ENCODE measurements around the gene SDK2. TPM values are rescaled to one million over a fixed set of nuclear protein-coding genes. Genes with fewer than 3 reads are reported as not detected.

Gene SDK2
- total RNA-seq, 1 experiment from 2014 or later: 0.67 TPM

DNA sequence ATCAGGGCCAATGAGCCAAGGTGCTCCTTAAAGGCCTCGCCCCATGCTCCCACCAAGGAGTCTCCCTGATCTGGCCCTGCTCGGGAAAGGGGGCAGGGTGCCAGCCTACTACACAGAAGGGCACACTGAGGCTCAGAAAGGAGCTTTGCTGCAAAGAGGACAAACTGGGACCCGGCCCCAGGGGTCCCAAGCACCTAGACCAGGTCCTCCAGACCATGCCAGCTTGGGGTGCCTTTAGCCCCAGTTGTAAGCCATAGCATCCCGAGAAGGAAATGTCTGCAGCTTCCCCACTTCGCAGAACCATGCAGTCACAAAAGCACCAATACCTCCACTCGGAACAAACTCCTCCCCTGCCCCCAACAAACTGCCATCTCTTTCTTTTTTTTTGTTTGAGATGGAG, 257.7 kb downstream of the SDK2 start:
- no peak for TF ChIP-seq EZH2 (IDR thresholded peaks at IDR 0.05; ENCODE audit: borderline replicate concordance, low read depth, low read length, poor library complexity, severe bottlenecking)
- TF ChIP-seq CTCF (conservative IDR thresholded peaks at IDR 0.05; ENCODE audit: low read depth, low read length): no peak
- no TSS peak for BruUV-seq (replicated peaks)
- intact Hi-C loops (cut with micrococcal nuclease; ENCODE audit: unreplicated experiment): no loop called here
- Histone ChIP-seq H3K27me3 (replicated peaks; ENCODE audit: insufficient read depth, low read depth, low read length, poor library complexity) (no peaks in the 10 kb centered on the region), H3K36me3 (ENCODE audit: insufficient read depth, low read length, poor library complexity, severe bottlenecking) (no peaks in the 10 kb centered on the region), H3K4me3 (ENCODE audit: low read depth, low read length, poor library complexity, severe bottlenecking) (no peak overlapping the region), H3K4me1 (ENCODE audit: insufficient read depth, low read length, poor library complexity, severe bottlenecking) (no peaks in the 10 kb centered on the region), H3K27ac (ENCODE audit: low read depth, low read length, poor library complexity, severe bottlenecking) (no peak overlapping the region), H3K9me3 (ENCODE audit: low read depth, low read length, poor library complexity, severe bottlenecking) (no peaks in the 10 kb centered on the region)
- ChIA-PET POLR2A (ENCODE audit: low non-redundant PET) (no interaction called here), CTCF (no interaction called here)
- no peak for DNase-seq (ENCODE audit: low spot score)

- BruUV-seq (replicated peaks): no TSS peak
- POLR2A ChIA-PET (ENCODE audit: low non-redundant PET): no interaction called here
- CTCF ChIA-PET: no interaction called here
Observed at GRCh38 chr17:73384926-73385325, 259.3 kb downstream of the SDK2 start.

GRCh38 chr17:73380439-73381106, 263.7 kb downstream of the SDK2 start:
- BruUV-seq (replicated peaks): no TSS peak
- POLR2A ChIA-PET (ENCODE audit: low non-redundant PET): no interaction called here
- no peaks in the 10 kb centered on the region for H3K9me3 ChIP-seq (ENCODE audit: low read depth, low read length, poor library complexity, severe bottlenecking)
- intact Hi-C loops (cut with micrococcal nuclease; ENCODE audit: unreplicated experiment): no loop called here
- CTCF ChIA-PET: no interaction called here
- no peak overlapping the region for H3K4me3 ChIP-seq (ENCODE audit: low read depth, low read length, poor library complexity, severe bottlenecking)
- no peak for DNase-seq (ENCODE audit: low spot score)
- no peaks in the 10 kb centered on the region for H3K36me3 ChIP-seq (ENCODE audit: insufficient read depth, low read length, poor library complexity, severe bottlenecking)
- H3K27ac ChIP-seq (ENCODE audit: low read depth, low read length, poor library complexity, severe bottlenecking): no peak overlapping the region
- H3K27me3 ChIP-seq (replicated peaks; ENCODE audit: insufficient read depth, low read depth, low read length, poor library complexity): no peaks in the 10 kb centered on the region
- TF ChIP-seq EZH2 (IDR thresholded peaks at IDR 0.05; ENCODE audit: borderline replicate concordance, low read depth, low read length, poor library complexity, severe bottlenecking) (no peak), CTCF (conservative IDR thresholded peaks at IDR 0.05; ENCODE audit: low read depth, low read length) (no peak)
- no peaks in the 10 kb centered on the region for H3K4me1 ChIP-seq (ENCODE audit: insufficient read depth, low read length, poor library complexity, severe bottlenecking)

More at GRCh38 chr17:73384926-73385325, 259.3 kb downstream of the SDK2 start:
- Histone ChIP-seq H3K36me3 (ENCODE audit: insufficient read depth, low read length, poor library complexity, severe bottlenecking) (no peaks in the 10 kb centered on the region), H3K27me3 (replicated peaks; ENCODE audit: insufficient read depth, low read depth, low read length, poor library complexity) (no peaks in the 10 kb centered on the region), H3K9me3 (ENCODE audit: low read depth, low read length, poor library complexity, severe bottlenecking) (no peaks in the 10 kb centered on the region), H3K4me3 (ENCODE audit: low read depth, low read length, poor library complexity, severe bottlenecking) (no peak overlapping the region), H3K27ac (ENCODE audit: low read depth, low read length, poor library complexity, severe bottlenecking) (no peak overlapping the region), H3K4me1 (ENCODE audit: insufficient read depth, low read length, poor library complexity, severe bottlenecking) (no peaks in the 10 kb centered on the region)
- TF ChIP-seq CTCF (conservative IDR thresholded peaks at IDR 0.05; ENCODE audit: low read depth, low read length) (no peak), EZH2 (IDR thresholded peaks at IDR 0.05; ENCODE audit: borderline replicate concordance, low read depth, low read length, poor library complexity, severe bottlenecking) (no peak)
- DNase-seq (ENCODE audit: low spot score): no peak
- intact Hi-C loops (cut with micrococcal nuclease; ENCODE audit: unreplicated experiment): no loop called here
